Thyroid gland (tissue), 4 donors: ENCODE measurements around the gene PPP1R2B. TPM values are rescaled to one million over a fixed set of nuclear protein-coding genes. Genes with fewer than 3 reads are reported as not detected.

Source experiments
- DNase-seq, 2 donors: peaks; one replicate each; pipeline ENCODE4 v3.0.0-alpha.2; 2019
- H3K27ac ChIP-seq, 3 donors: fragments of 200-600 bp; sonication (generic); 1 replicate in 2 of 3; 2 replicates in 1 of 3; pipeline ENCODE4 v1.5.1; 2016 to 2019; ENCODE audit warnings: mild to moderate bottlenecking in 1 of 3, moderate library complexity in 1 of 3
- H3K27me3 ChIP-seq: fragments of 200-600 bp; sonication (generic); one replicate; pipeline ENCODE4 v1.5.1; 2019
- H3K36me3 ChIP-seq, 2 donors: fragments of 200-600 bp; sonication (generic); one replicate each; pipeline ENCODE4 v1.5.1; 2016 to 2019
- H3K4me1 ChIP-seq, 2 donors: fragments of 200-600 bp; sonication (generic); one replicate each; pipeline ENCODE4 v1.5.1; 2017 to 2019
- H3K4me3 ChIP-seq, 3 donors: fragments of 200-600 bp; sonication (generic); replicated peaks in 1 of 3; 1 replicate in 2 of 3; 2 replicates in 1 of 3; pipeline ENCODE4 v1.5.1; 2016; ENCODE audit warnings: mild to moderate bottlenecking in 1 of 3
- H3K9me3 ChIP-seq: fragments of 200-600 bp; sonication (generic); one replicate; pipeline ENCODE4 v1.5.1; 2017
- POLR2A ChIP-seq, 2 donors: fragments of 450-650 bp; IDR thresholded peaks; one replicate each; pipeline ENCODE4 v1.6.1; 2017; ENCODE audit warnings: antibody characterized with exemption in 2 of 2, mild to moderate bottlenecking in 2 of 2, moderate library complexity in 1 of 2
- WGBS, 2 donors: methylation state at CpG; one replicate each; pipeline ENCODE4 v1.1.5; 2017; 5-methylcytosine and 5-hydroxymethylcytosine counted together
- intact Hi-C: fragments of 100-400 bp; cut with DNase I; formaldehyde crosslinking; loops from one replicate; pipeline ENCODE4 v1.15.1; 2023
- total RNA-seq, 4 donors: library from RNA; depleted of rRNA; stranded (reverse); fragments of >200 nt; gene quantifications; one replicate each; pipeline ENCODE4 v1.2.3, GENCODE V29; 2016
- TF ChIP-seq, protein P1 (sequence below), 6 experiments: fragments of 200-600 bp in 3 of 6; fragments of 450-650 bp in 3 of 6; sonication (generic) in 3 of 6; IDR thresholded peaks; one replicate each; pipeline ENCODE4 v1.5.1; 2016 to 2019; ENCODE audit warnings: antibody characterized with exemption in 6 of 6, mild to moderate bottlenecking in 2 of 6, inconsistent platforms in 1 of 6, moderate library complexity in 1 of 6

Gene PPP1R2B
- total RNA-seq, 4 donors from 2014 or later: not detected

DNA sequence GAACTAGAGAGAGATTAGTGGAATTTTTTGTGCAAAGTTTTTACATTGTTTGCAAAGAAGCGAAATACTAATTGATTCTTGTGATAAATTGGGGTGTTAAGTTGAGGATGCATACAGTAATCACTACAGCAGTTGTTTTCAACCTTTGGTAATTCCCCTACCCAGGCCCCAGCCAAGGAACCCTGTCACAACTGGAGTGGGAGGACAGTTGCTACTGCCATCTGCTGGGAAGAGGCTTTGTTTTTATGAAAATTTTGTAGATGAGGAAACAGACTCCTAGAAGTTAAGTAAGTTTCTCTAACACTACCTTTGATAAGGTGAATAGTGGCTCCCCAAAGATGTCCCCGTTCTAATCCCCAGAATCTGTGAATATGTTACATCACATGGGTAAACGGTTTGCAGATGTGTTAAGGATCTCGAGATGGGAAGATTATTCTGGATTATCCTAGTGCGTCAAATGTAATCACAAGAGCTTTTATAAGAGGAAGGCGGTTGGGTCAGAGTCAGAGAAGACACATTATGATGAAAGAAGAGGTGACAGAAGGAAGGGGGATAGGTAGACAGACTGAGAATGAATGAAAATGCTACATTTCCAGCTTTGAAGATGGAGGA is 34.0 kb upstream of the PPP1R2B start:
- H3K27me3 ChIP-seq: no peaks in the 10 kb centered on the region
- WGBS, 2 donors: 78 to 84% methylated on average over 6 of the region's 6 CpGs
- TF ChIP-seq, protein P1, sequence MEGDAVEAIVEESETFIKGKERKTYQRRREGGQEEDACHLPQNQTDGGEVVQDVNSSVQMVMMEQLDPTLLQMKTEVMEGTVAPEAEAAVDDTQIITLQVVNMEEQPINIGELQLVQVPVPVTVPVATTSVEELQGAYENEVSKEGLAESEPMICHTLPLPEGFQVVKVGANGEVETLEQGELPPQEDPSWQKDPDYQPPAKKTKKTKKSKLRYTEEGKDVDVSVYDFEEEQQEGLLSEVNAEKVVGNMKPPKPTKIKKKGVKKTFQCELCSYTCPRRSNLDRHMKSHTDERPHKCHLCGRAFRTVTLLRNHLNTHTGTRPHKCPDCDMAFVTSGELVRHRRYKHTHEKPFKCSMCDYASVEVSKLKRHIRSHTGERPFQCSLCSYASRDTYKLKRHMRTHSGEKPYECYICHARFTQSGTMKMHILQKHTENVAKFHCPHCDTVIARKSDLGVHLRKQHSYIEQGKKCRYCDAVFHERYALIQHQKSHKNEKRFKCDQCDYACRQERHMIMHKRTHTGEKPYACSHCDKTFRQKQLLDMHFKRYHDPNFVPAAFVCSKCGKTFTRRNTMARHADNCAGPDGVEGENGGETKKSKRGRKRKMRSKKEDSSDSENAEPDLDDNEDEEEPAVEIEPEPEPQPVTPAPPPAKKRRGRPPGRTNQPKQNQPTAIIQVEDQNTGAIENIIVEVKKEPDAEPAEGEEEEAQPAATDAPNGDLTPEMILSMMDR (IDR thresholded peaks at IDR 0.05): peak in 4 of 6 experiments; percentile 37 to 57 (median 48)
- TF ChIP-seq POLR2A (IDR thresholded peaks at IDR 0.05): no peak
- intact Hi-C loops: loop anchor here (5.0 kb wide), 1 partner anchor 874 kb away; no protein-coding TSS in a partner anchor
- H3K4me3 ChIP-seq: no peak overlapping the region
- no peaks in the 10 kb centered on the region for H3K36me3 ChIP-seq
- DNase-seq: peak; percentile 10 to 39
- no peaks in the 10 kb centered on the region for H3K9me3 ChIP-seq
- H3K4me1 ChIP-seq: no peaks in the 10 kb centered on the region
- no peak overlapping the region for H3K27ac ChIP-seq

DNA sequence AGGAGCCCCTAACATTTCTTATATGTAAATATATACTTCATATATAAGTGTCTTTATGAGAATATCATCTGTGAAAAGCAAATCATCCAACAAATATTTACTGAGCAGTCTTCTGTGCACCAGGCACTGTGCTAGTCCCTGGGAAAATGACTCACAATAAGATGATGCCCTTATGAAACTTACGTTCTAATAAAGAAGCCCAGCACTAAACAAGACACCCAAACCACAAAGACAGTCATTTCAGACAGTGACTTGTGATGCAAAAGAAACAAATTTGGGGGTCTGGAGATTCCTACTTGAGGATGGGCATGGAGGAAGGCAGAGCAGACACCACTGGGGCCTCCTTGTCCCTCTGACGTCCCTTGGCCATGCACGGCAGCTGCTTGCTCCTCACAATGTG is 30.6 kb upstream of the PPP1R2B start:
- Histone ChIP-seq H3K27ac (no peak overlapping the region), H3K4me3 (no peak overlapping the region), H3K9me3 (no peaks in the 10 kb centered on the region), H3K4me1 (no peaks in the 10 kb centered on the region), H3K36me3 (no peaks in the 10 kb centered on the region), H3K27me3 (no peaks in the 10 kb centered on the region)
- 92 to 93% methylated on average over 3 of the region's 3 CpGs for WGBS, 2 donors
- no peak for TF ChIP-seq POLR2A (IDR thresholded peaks at IDR 0.05)
- TF ChIP-seq, protein P1 (IDR thresholded peaks at IDR 0.05): no peak
- DNase-seq: no peak
- intact Hi-C loops: loop anchor here (5.0 kb wide), 1 partner anchor 877 kb away; no protein-coding TSS in a partner anchor

DNA sequence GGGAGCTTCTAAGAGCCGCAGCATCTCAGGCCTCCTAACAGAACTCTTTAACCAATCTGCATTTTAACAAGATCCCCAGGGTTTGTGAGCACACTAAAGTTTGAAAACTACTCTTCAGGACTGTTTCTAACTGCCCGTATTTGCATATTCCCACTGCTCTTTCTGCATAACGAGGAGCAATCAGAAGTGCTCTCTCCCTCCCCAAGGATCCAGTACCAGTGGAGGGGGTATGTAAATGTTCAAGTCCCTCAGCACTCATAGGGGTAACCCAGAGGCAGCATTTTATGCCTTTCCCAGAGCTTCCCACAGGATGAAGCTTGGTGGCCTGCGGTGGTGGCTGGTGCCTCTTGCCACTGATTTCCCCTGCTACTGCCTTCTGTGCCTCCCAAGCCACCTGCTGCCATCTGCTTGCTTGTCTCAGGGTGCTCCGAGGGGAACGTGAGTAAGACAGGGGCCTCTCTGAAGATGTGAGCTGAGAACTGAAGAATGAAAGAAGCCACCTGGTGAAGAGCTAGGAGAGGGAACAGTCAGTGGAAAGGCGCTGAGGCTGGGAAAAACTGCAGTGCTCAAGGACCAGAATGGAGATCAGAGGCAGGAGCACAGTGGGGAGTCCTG is 30.0 kb upstream of the PPP1R2B start:
- Histone ChIP-seq H3K4me3 (no peak overlapping the region), H3K27me3 (no peaks in the 10 kb centered on the region), H3K27ac (no peak overlapping the region), H3K4me1 (no peaks in the 10 kb centered on the region), H3K9me3 (no peaks in the 10 kb centered on the region), H3K36me3 (no peaks in the 10 kb centered on the region)
- intact Hi-C loops: loop anchor here (5.0 to 10.0 kb wide), 2 partner anchors 878 to 1675 kb away; no protein-coding TSS in a partner anchor
- DNase-seq: no peak
- no peak for TF ChIP-seq POLR2A (IDR thresholded peaks at IDR 0.05)
- TF ChIP-seq, protein P1 (IDR thresholded peaks at IDR 0.05): no peak
- 81 to 88% methylated on average over 6 to 7 of the region's 7 CpGs for WGBS, 2 donors

DNA sequence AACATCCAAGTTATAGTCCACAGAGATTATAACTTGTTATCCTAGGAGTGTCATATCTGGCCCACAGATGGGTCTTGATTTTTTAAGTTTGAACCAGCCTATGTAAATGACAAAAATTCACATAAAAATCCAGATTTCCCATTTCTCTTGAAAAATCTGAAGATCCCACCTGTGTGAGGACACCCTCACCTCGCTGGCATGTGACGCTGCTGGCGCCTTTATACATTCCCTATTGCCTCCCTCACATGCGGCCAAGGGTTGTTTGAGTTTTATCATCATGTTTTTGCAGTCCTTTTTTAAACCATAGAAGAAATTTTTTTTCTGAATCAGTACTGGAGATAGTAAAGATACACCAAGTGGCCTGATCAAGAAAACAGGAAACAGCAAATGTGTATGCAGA is 25.9 kb upstream of the PPP1R2B start:
- H3K9me3 ChIP-seq: no peaks in the 10 kb centered on the region
- WGBS, 2 donors: 94 to 96% methylated on average over 4 of the region's 4 CpGs
- DNase-seq: no peak
- intact Hi-C loops: loop anchor here (10.0 kb wide), 1 partner anchor 1679 kb away; no protein-coding TSS in a partner anchor
- no peak overlapping the region for H3K4me3 ChIP-seq
- no peak overlapping the region for H3K27ac ChIP-seq
- H3K36me3 ChIP-seq: no peaks in the 10 kb centered on the region
- no peaks in the 10 kb centered on the region for H3K27me3 ChIP-seq
- H3K4me1 ChIP-seq: no peaks in the 10 kb centered on the region
- TF ChIP-seq, protein P1 (IDR thresholded peaks at IDR 0.05): no peak
- no peak for TF ChIP-seq POLR2A (IDR thresholded peaks at IDR 0.05)

DNA sequence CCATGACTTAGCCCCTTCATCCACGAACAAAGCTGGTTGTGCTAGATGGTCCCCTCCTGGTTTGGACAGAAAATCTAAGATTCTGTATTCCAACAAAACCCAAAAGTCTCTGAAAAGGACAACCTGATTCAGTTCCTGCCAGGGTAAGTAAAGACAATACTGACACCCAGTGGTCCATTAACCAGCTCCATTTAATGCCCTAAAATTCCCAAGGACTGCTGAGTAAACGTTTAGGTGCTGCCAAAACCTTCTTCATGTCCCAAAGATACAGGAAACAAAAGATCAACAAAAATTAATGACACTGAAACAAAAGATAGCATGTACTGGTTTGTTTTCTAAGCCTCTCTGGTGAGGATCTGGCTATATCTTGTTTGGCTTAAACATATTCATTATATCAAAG is 25.3 kb upstream of the PPP1R2B start:
- no peak overlapping the region for H3K4me3 ChIP-seq
- H3K9me3 ChIP-seq: no peaks in the 10 kb centered on the region
- 3 to 10% methylated on average over 2 of the region's 2 CpGs for WGBS, 2 donors
- peak; percentile 8 to 14 for DNase-seq
- intact Hi-C loops: loop anchor here (10.0 kb wide), 1 partner anchor 1680 kb away; no protein-coding TSS in a partner anchor
- H3K36me3 ChIP-seq: no peaks in the 10 kb centered on the region
- H3K4me1 ChIP-seq: no peaks in the 10 kb centered on the region
- H3K27ac ChIP-seq: no peak overlapping the region
- TF ChIP-seq POLR2A (IDR thresholded peaks at IDR 0.05): no peak
- TF ChIP-seq, protein P1 (IDR thresholded peaks at IDR 0.05): peak in 5 of 6 experiments; percentile 31 to 87 (median 59)
- H3K27me3 ChIP-seq: no peaks in the 10 kb centered on the region
